Measurements from ENCODE around the gene TAF11L11. TPM values are rescaled to one million over a fixed set of nuclear protein-coding genes. Genes with fewer than 3 reads are reported as not detected.
"Not testable (repeated sequence)": the region's sequence is repeated elsewhere in the genome, so short reads cannot be mapped to it uniquely, and the experiment has no call there.

TAF11L11 gene
- total RNA-seq, 1 experiment from 2014 or later: not detected

- no TSS peak for BruUV-seq (replicated peaks)
- Histone ChIP-seq H3K4me3 (no peak within 1 kb of the TSS), H3K27me3 (ENCODE audit: insufficient read depth, low read depth) (peaks cover 27% of the 10 kb centered on the region), H3K4me1 (replicated peaks; ENCODE audit: insufficient read depth) (no peaks in the 10 kb centered on the region), H3F3A (ENCODE audit: insufficient read depth, low read depth) (no peaks in the 10 kb centered on the region), H3K36me3 (ENCODE audit: low read depth) (no peaks in the 10 kb centered on the region), H4K20me1 (ENCODE audit: insufficient read depth) (no peaks in the 10 kb centered on the region), H3K79me2 (ENCODE audit: low read depth) (no peaks in the 10 kb centered on the region), H2AFZ (no peak within 1 kb of the TSS), H3K9me3 (ENCODE audit: insufficient read depth, low read depth) (no peaks in the 10 kb centered on the region), H3K4me2 (peak within 1 kb of the TSS; percentile 49), H3K9me2 (ENCODE audit: insufficient read depth) (no peaks in the 10 kb centered on the region), H3K27ac (no peak within 1 kb of the TSS)
- CTCF ChIA-PET: no interaction called here
- POLR2A ChIA-PET (ENCODE audit: unreplicated experiment): no interaction called here
- intact Hi-C loops (cut with micrococcal nuclease; ENCODE audit: unreplicated experiment): no loop called here
- DNase-seq: no peak
- TF ChIP-seq EZH2 (IDR thresholded peaks at IDR 0.05; ENCODE audit: low read depth): no peak
- TF ChIP-seq CTCF (conservative IDR thresholded peaks at IDR 0.05): no peak
These were observed 30.2 kb downstream of the TAF11L11 start, which contains the start of gene TAF11L14 for GRCh38 chr5:17634160-17634559. Gene TAF11L14 (plus strand): TSS chr5:17634460.

- H3K9me3 ChIP-seq (ENCODE audit: insufficient read depth, low read depth); H4K20me1 ChIP-seq (ENCODE audit: insufficient read depth); intact Hi-C loops (cut with micrococcal nuclease; ENCODE audit: unreplicated experiment); H3K9me2 ChIP-seq (ENCODE audit: insufficient read depth); H3K36me3 ChIP-seq (ENCODE audit: low read depth); H2AFZ ChIP-seq; H3K27ac ChIP-seq; DNase-seq; H3K4me1 ChIP-seq (replicated peaks; ENCODE audit: insufficient read depth); POLR2A ChIA-PET (ENCODE audit: unreplicated experiment); CTCF ChIA-PET; H3K4me3 ChIP-seq; BruUV-seq (replicated peaks); H3F3A ChIP-seq (ENCODE audit: insufficient read depth, low read depth); H3K79me2 ChIP-seq (ENCODE audit: low read depth); H3K4me2 ChIP-seq: not testable (repeated sequence)
- peaks cover 23% of the 10 kb centered on the region; the same call in 1 of the 2 replicates for H3K27me3 ChIP-seq (ENCODE audit: insufficient read depth, low read depth)
These were observed 45.2 kb downstream of the TAF11L11 start for GRCh38 chr5:17649232-17649631.

- H3K4me1 ChIP-seq (replicated peaks; ENCODE audit: insufficient read depth); H3K4me2 ChIP-seq; BruUV-seq (replicated peaks); H3K27ac ChIP-seq; POLR2A ChIA-PET (ENCODE audit: unreplicated experiment); H3K9me3 ChIP-seq (ENCODE audit: insufficient read depth, low read depth); H4K20me1 ChIP-seq (ENCODE audit: insufficient read depth); H3F3A ChIP-seq (ENCODE audit: insufficient read depth, low read depth); CTCF ChIA-PET; intact Hi-C loops (cut with micrococcal nuclease; ENCODE audit: unreplicated experiment); H3K79me2 ChIP-seq (ENCODE audit: low read depth); H3K4me3 ChIP-seq; H3K36me3 ChIP-seq (ENCODE audit: low read depth); H3K9me2 ChIP-seq (ENCODE audit: insufficient read depth); DNase-seq; H3K27me3 ChIP-seq (ENCODE audit: insufficient read depth, low read depth); H2AFZ ChIP-seq: not testable (repeated sequence)
These were observed 51.3 kb downstream of the TAF11L11 start for GRCh38 chr5:17655201-17655759.

Other genes with a start within 250 kb of the TAF11L11 start
- gene TAF11L2, start 106.0 kb upstream of the TAF11L11 start, total RNA-seq (2021): not detected in 2 replicates
- not detected in 2 replicates for gene TAF11L3, start 85.8 kb upstream of the TAF11L11 start, total RNA-seq (2021)
- gene TAF11L4, start 82.4 kb upstream of the TAF11L11 start, total RNA-seq (2021): not detected in 2 replicates
- not detected in 2 replicates for gene TAF11L5, start 78.9 kb upstream of the TAF11L11 start, total RNA-seq (2021)
- not detected in 2 replicates for gene TAF11L6, start 75.5 kb upstream of the TAF11L11 start, total RNA-seq (2021)
- gene TAF11L7, start 18.4 kb upstream of the TAF11L11 start, total RNA-seq (2021): not detected in 2 replicates
- not detected in 2 replicates for gene TAF11L8, start 13.2 kb upstream of the TAF11L11 start, total RNA-seq (2021)
- gene TAF11L9, start 9.8 kb upstream of the TAF11L11 start, total RNA-seq (2021): not detected in 2 replicates
- not detected in 2 replicates for gene TAF11L10, start 6.4 kb upstream of the TAF11L11 start, total RNA-seq (2021)
- gene TAF11L12, start 6.2 kb downstream of the TAF11L11 start, total RNA-seq (2021): not detected in 2 replicates
- not detected in 2 replicates for gene TAF11L13, start 27.9 kb downstream of the TAF11L11 start, total RNA-seq (2021)
- not detected in 2 replicates for gene TAF11L14, start 30.3 kb downstream of the TAF11L11 start, total RNA-seq (2021)